HG03095 (cell line): ENCODE measurements around the gene GCGR.

Experiments used
- ATAC-seq: cut with Tn5 transposase; IDR thresholded peaks from one replicate; pipeline ENCODE4 v1.9.1; 2021; ENCODE audit warnings: moderate library complexity; ENCODE audit not compliant: unreplicated experiment

The GCGR gene

GRCh38 chr17:81845881-81846742 is 42.2 kb downstream of the GCGR start:
- no peak for ATAC-seq

DNA sequence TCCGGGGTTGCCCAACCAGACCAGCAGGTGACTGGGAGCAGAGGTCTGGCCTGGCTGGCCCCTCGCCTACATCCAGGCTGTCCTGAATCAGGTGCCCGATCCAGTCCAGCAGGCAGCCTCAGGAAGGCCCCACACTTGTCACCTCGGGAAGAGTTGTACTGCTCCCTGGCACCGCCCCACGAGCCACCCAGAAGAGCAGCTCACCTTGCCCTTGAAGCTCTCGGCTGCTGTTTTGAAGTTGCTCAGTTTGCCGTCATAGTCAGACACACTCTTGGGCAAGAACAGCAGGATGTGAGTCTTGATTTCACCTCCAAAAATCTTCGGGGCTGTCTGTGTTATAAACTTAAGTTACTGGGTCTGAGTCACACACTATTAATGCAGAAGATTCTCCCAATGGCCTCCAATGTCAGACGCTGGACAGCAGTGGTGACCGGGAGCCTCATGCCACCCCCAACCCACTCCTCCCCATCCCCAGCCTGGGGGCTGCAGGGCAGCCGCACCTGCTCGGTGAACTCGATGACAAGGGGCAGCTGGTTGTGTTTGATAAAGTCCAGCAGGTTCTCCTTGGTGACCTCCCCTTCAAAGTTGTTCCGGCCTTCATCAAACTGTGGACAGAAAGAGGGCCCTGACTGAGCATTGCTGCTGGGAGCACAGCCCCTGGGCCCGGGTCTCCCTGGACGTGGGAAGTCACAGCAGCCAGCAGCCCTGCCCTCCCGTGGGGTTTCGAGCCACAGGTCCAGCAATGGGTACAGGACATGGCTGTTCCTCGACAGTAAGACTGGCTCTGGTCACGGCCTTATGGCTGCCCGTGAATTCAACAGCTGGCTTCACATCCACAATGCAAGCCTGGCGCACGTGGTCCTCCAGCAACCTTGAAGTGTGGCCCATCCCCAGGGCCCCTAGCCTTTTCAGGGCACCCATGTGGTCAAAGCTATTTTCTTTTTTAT is 43.1 kb downstream of the GCGR start:
- no peak for ATAC-seq

- ATAC-seq: no peak
Measured at GRCh38 chr17:81849457-81849856, 45.5 kb downstream of the GCGR start.

GRCh38 chr17:81851423-81851822 is 47.5 kb downstream of the GCGR start:
- no peak for ATAC-seq

GRCh38 chr17:81852237-81852636 is 48.3 kb downstream of the GCGR start:
- no peak for ATAC-seq

DNA sequence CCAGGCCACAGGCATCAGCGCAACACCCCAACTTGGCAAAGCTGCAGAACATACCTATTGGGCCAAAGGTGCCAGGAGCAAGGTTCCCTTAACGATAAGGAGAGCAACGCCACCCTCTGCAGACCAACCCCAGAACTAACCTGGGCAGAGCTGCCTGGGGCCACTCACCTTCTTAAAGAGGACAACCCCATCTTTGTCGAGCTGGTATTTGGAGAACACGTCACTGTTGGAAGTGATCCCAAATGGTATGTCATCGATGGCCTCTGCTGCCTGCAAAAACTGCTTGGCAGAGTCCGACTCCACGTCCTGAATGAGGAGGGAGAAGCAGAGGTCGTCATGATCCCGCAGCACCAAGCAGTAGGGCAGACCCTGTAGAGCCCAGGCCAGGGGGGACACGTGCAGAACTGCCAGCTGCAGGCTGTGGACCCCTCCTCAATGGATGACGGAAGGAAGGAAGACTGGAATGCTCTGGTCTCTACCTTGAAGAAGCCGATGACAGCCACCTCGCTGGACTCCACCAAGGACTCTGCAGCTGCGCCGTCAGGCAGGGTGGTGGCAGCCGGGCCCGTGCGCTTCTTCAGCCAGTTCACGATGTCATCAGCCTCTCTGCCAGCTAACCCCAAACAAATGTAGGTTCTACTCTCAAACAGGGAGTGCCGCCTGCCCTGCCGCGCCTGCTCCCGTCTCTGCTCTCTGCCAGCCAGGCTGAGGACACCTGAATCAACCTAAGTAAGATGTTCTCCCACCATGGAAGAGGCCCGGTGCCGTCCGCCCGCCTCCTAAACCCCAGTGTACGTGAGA is 51.2 kb downstream of the GCGR start:
- ATAC-seq: no peak

DNA sequence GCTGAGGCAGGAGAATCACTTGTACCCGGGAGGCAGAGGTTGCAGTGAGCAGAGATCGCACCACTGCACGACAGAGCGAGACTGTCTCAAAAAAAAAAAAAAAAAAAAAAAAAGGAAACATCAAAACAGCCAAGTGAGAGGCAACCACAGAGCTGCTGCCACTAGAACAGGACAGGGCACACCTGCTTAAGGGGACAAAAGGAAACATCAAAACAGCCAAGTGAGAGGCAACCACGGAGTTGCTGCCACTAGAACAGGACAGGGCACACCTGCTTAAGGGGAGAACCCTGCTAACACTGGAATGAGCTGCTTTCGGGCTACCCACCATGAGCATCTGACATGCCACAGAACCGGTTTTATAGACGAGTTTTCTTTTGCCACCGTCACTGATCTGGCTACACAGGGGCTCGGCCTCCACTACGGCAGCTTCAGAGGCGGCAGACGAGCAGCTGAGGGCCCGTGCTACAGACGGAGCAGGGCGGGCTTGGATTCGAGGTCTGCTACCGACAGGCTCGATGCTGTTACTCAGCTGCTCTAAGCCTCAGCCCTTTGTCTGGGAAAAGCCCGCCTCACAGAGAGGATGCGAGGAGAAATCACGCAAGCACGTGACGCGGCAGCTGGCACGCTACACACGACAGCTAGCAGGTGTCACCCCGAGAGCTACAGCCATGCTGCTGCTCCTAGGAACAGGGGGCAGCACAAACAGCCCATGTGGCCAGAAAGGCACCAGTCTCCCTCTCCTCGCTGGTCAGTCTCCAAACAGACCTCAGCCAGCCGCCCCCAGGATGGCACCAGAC is 54.4 kb downstream of the GCGR start:
- ATAC-seq: no peak

DNA sequence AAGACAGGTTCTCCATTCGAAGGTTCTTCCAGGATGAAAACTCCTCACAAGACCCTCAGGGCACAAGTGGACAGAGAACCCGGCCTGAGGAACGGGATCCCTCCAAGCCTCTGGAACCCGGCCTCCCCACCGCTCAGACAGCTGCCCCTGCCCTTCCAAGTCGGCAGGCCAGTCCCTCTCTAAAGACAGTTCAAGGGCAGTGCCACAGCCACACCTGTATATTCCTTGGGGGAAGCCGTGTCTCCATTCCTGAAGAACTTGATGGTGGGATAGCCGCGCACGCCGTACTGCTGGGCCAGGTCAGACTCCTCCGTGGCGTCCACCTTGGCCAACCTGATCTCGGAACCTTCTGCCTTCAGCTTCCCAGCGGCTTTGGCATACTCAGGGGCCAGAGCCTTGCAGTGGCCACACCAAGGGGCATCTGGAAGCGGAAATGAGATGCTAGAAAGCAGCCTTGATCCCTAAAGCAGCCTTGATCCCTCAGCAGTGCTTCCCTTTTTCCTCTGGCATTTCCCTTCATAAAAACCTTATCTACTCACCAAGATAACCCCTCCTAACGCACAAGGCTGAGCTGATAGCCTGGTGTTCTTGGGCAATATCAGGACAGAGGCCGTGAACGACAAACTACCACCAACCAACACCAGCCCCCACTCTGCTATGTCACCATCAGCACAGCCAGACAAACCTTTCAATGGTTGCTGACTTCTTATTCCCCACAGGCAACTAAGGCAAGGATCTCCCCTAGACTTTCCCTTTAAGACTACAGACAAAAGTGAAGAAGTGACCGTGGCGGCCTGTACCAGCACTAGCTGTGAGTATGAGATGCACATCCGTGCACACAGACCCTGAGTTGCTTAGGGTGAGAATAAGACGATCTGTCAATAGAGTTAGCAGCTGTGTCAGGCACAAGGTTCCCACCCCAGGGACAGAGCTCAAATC is 55.3 kb downstream of the GCGR start:
- ATAC-seq: no peak

- ATAC-seq: no peak
Measured at GRCh38 chr17:81859906-81860755, 56.2 kb downstream of the GCGR start, which contains the start of gene P4HB. P4HB (minus strand) TSS chr17:81860535; CDS start chr17:81860471, 64 bp downstream.

GRCh38 chr17:81860756-81861568 is 57.0 kb downstream of the GCGR start:
- ATAC-seq: peak; percentile 65

- ATAC-seq: no peak
Measured at GRCh38 chr17:81863123-81863675, 59.2 kb downstream of the GCGR start.
